ENCODE results near the gene MACF1. TPM values are rescaled to one million over a fixed set of nuclear protein-coding genes. Genes with fewer than 3 reads are reported as not detected.

MACF1 gene
- total RNA-seq, 3 donors from 2014 or later: 279 to 350 (median 325) TPM

GRCh38 chr1:39529901-39530535, 325.5 kb downstream of the MACF1 start:
- DNase-seq (ENCODE audit: low spot score in 2 of 2): no peak
- Histone ChIP-seq H3K9me3 (no peaks in the 10 kb centered on the region), H3K27ac (no peak overlapping the region), H3K36me3 (no peaks in the 10 kb centered on the region), H3K4me3 (no peak overlapping the region), H3K27me3 (no peaks in the 10 kb centered on the region), H3K4me1 (no peaks in the 10 kb centered on the region)
- intact Hi-C loops (cut with DNase I; ENCODE audit: low total_unique reads): no loop called here
- TF ChIP-seq CTCF (IDR thresholded peaks at IDR 0.05): no peak

- Histone ChIP-seq H3K36me3 (no peaks in the 10 kb centered on the region), H3K4me1 (no peaks in the 10 kb centered on the region), H3K27ac (no peak overlapping the region), H3K9me3 (no peaks in the 10 kb centered on the region), H3K4me3 (no peak overlapping the region), H3K27me3 (no peaks in the 10 kb centered on the region)
- intact Hi-C loops (cut with DNase I; ENCODE audit: low total_unique reads): no loop called here
- DNase-seq (ENCODE audit: low spot score in 2 of 2): no peak
- TF ChIP-seq POLR2AphosphoS5 (IDR thresholded peaks at IDR 0.05) (no peak), POLR2A (IDR thresholded peaks at IDR 0.05) (no peak), CTCF (IDR thresholded peaks at IDR 0.05) (no peak)
Observed at GRCh38 chr1:39531526-39531925, 327.0 kb downstream of the MACF1 start.

- Histone ChIP-seq H3K27ac (no peak overlapping the region), H3K36me3 (no peaks in the 10 kb centered on the region)
- intact Hi-C loops (cut with DNase I; ENCODE audit: low total_unique reads): no loop called here
Observed at GRCh38 chr1:39533442-39533841, 328.9 kb downstream of the MACF1 start.

More at GRCh38 chr1:39533442-39533841, 328.9 kb downstream of the MACF1 start:
- TF ChIP-seq POLR2AphosphoS5 (IDR thresholded peaks at IDR 0.05): no peak
- H3K4me3 ChIP-seq: no peak overlapping the region
- no peak for DNase-seq (ENCODE audit: low spot score in 2 of 2)
- H3K9me3 ChIP-seq: no peaks in the 10 kb centered on the region
- H3K27me3 ChIP-seq: no peaks in the 10 kb centered on the region
- no peaks in the 10 kb centered on the region for H3K4me1 ChIP-seq

Other genes starting within 250 kb of the MACF1 start
- 10 to 100 TPM; 34.7 to 35.1 (median 34.8) TPM for gene AKIRIN1, start 213.4 kb upstream of the MACF1 start, total RNA-seq
- 100 to 1,000 TPM; 299 to 582 (median 393) TPM for gene NDUFS5, start 178.3 kb upstream of the MACF1 start, total RNA-seq

Measured in breast epithelium (tissue), 4 donors.